Measurements from ENCODE around the gene CCDC150. TPM values are rescaled to one million over a fixed set of nuclear protein-coding genes. Genes with fewer than 3 reads are reported as not detected.

CCDC150 gene
- total RNA-seq, 1 donor from 2014 or later: 6.2 TPM

- DNase-seq (ENCODE audit: low read depth in 2 of 2): no peak
These were observed 127.6 kb downstream of the CCDC150 start for GRCh38 chr2:196767101-196767500.

Other genes with a start within 250 kb of the CCDC150 start
- gene HECW2, start 46.2 kb upstream of the CCDC150 start, total RNA-seq: 52.2 and 54.9 TPM in 2 replicates
- gene GTF3C3, start 160.0 kb downstream of the CCDC150 start, total RNA-seq: 37.3 and 38.6 TPM in 2 replicates
- not detected in 2 replicates for gene C2orf66, start 169.6 kb downstream of the CCDC150 start, total RNA-seq